ENCODE measurements around the gene SLC26A2. TPM values are rescaled to one million over a fixed set of nuclear protein-coding genes. Genes with fewer than 3 reads are reported as not detected.

SLC26A2 gene
- 111 TPM for total RNA-seq (2021; ENCODE audit: unreplicated experiment)
- 33.9 TPM for polyA plus RNA-seq (2012; ENCODE audit: insufficient read length)
- percentile 95 among the genes with signal in this experiment for Bru-seq, nascent RNA
- BruChase-seq, experiment 1, labeled RNA remaining after a 2-hour chase, result percentile 98 among the genes with signal in this experiment
- percentile 99 among the genes with signal in this experiment for BruChase-seq, experiment 2, labeled RNA remaining after a 6-hour chase
- long read RNA-seq, full-length matches to known transcripts, result 247 of 343 reads
- long read RNA-seq, partial matches to known transcripts, result 31 of 343 reads
- long read RNA-seq, other reads (novel, unspliced or antisense), result 65 of 343 reads

GRCh38 chr5:149960272-149961185 lies at the start of gene SLC26A2:
Gene SLC26A2 (plus strand): TSS chr5:149960758. CDS start chr5:149977653, 16,895 bp downstream.
- H3K9me3 ChIP-seq (ENCODE audit: control insufficient read depth, insufficient read depth, low read depth, low read length), result no peaks in the 10 kb centered on the region
- TF ChIP-seq SIN3A (IDR thresholded peaks at IDR 0.05; ENCODE audit: borderline replicate concordance, insufficient read depth, low read depth, low read length) (peak; percentile 60; the same call in 1 of the 2 replicates), POLR2AphosphoS5 (IDR thresholded peaks at IDR 0.05; ENCODE audit: low read depth, low read length) (peak; percentile 97), TCF7L2 (IDR thresholded peaks at IDR 0.05; ENCODE audit: low read depth, low read length) (peak; percentile 60; the same call in 1 of the 2 replicates), CTCF (IDR thresholded peaks at IDR 0.05) (no peak), REST (IDR thresholded peaks at IDR 0.05; ENCODE audit: insufficient read depth in 1 of 2, low read depth in 2 of 2, low read length in 1 of 2) (0 out of 4 replicates have a peak, but pooled peaks of 1 of the 2 experiments have one; percentile 16)
- no peaks in the 10 kb centered on the region for H3K36me3 ChIP-seq (ENCODE audit: control insufficient read depth, insufficient read depth, low read length)
- peak within 1 kb of the TSS; percentile 98 for H3K27ac ChIP-seq (ENCODE audit: low read length)
- H3K27me3 ChIP-seq (ENCODE audit: control insufficient read depth, insufficient read depth, low read length), result no peaks in the 10 kb centered on the region
- peak within 1 kb of the TSS; percentile 71 to 83 for H3K4me3 ChIP-seq (ENCODE audit: low read depth in 2 of 2, low read length in 2 of 2)
- BruUV-seq (replicated peaks), result no TSS peak
- in situ Hi-C loops (cut with HindIII; ENCODE audit: low pct_unique_long_range_greater_than_20kb, low sequenced_read_pairs) (no loop called here), intact Hi-C loops (cut with micrococcal nuclease; ENCODE audit: unreplicated experiment) (no loop called here)
- DNase-seq (ENCODE audit: low read depth, low spot score) (peak; percentile 93), ATAC-seq (peak; percentile 95)
- peaks cover 47% of the 10 kb centered on the region for H3K4me1 ChIP-seq (ENCODE audit: control insufficient read depth, insufficient read depth, low read length)
- POLR2A ChIA-PET, result interaction anchor here (0.6 to 1.6 kb wide), 5 partner anchors 12 to 97 kb away, joined by 3 to 11 read pairs (median 3); no protein-coding TSS in a partner anchor
- CTCF ChIA-PET, result interaction anchor here (0.6 to 2.2 kb wide), 5 partner anchors 28 to 1292 kb away, joined by 3 to 10 read pairs (median 6); partner anchors contain the start of gene GM2A

GRCh38 chr5:149911031-149911430 lies 49.5 kb upstream of the SLC26A2 start:
- POLR2A ChIA-PET, result no interaction called here
- TF ChIP-seq TCF7L2 (IDR thresholded peaks at IDR 0.05; ENCODE audit: low read depth, low read length), result no peak
- no peak for TF ChIP-seq POLR2AphosphoS5 (IDR thresholded peaks at IDR 0.05; ENCODE audit: low read depth, low read length)
- TF ChIP-seq SIN3A (IDR thresholded peaks at IDR 0.05; ENCODE audit: borderline replicate concordance, insufficient read depth, low read depth, low read length), result no peak
- TF ChIP-seq CTCF (IDR thresholded peaks at IDR 0.05), result no peak
- no peak for TF ChIP-seq REST (IDR thresholded peaks at IDR 0.05; ENCODE audit: insufficient read depth in 1 of 2, low read depth in 2 of 2, low read length in 1 of 2)

More at GRCh38 chr5:149911031-149911430, 49.5 kb upstream of the SLC26A2 start:
- Histone ChIP-seq H3K4me3 (ENCODE audit: low read depth in 2 of 2, low read length in 2 of 2) (no peak overlapping the region), H3K27me3 (ENCODE audit: control insufficient read depth, insufficient read depth, low read length) (no peaks in the 10 kb centered on the region), H3K9me3 (ENCODE audit: control insufficient read depth, insufficient read depth, low read depth, low read length) (no peaks in the 10 kb centered on the region), H3K4me1 (ENCODE audit: control insufficient read depth, insufficient read depth, low read length) (no peaks in the 10 kb centered on the region), H3K36me3 (ENCODE audit: control insufficient read depth, insufficient read depth, low read length) (no peaks in the 10 kb centered on the region), H3K27ac (ENCODE audit: low read length) (no peak overlapping the region; the same call in 1 of the 2 replicates)
- CTCF ChIA-PET, result no interaction called here
- no peak for DNase-seq (ENCODE audit: low read depth, low spot score)
- in situ Hi-C loops (cut with HindIII; ENCODE audit: low pct_unique_long_range_greater_than_20kb, low sequenced_read_pairs) (no loop called here), intact Hi-C loops (cut with micrococcal nuclease; ENCODE audit: unreplicated experiment) (no loop called here)
- no peak for ATAC-seq
- no TSS peak for BruUV-seq (replicated peaks)

Measured in Panc1 (cell line).